HG03280 (cell line): ENCODE results near the gene SHB.
"Not testable (repeated sequence)": the region's sequence is repeated elsewhere in the genome, so short reads cannot be mapped to it uniquely, and the experiment has no call there.

Experiments
- ATAC-seq: cut with Tn5 transposase; IDR thresholded peaks from one replicate; pipeline ENCODE4 v1.9.1; 2021; ENCODE audit warnings: mild to moderate bottlenecking, moderate library complexity; ENCODE audit not compliant: unreplicated experiment

Gene SHB

GRCh38 chr9:37972351-37972848 is 96.6 kb downstream of the SHB start:
- ATAC-seq: no peak

- no peak for ATAC-seq
Measured at GRCh38 chr9:37971691-37972090, 97.3 kb downstream of the SHB start.

GRCh38 chr9:37971108-37971459 is 97.9 kb downstream of the SHB start:
- no peak for ATAC-seq

- no peak for ATAC-seq
Measured at GRCh38 chr9:37970301-37971107, 98.5 kb downstream of the SHB start.

- ATAC-seq: no peak
Measured at GRCh38 chr9:37969558-37970300, 99.3 kb downstream of the SHB start.

GRCh38 chr9:37969130-37969529 is 99.9 kb downstream of the SHB start:
- ATAC-seq: no peak

- no peak for ATAC-seq
Measured at GRCh38 chr9:37968228-37968701, 100.8 kb downstream of the SHB start.

GRCh38 chr9:37967761-37968080 is 101.3 kb downstream of the SHB start:
- no peak for ATAC-seq

GRCh38 chr9:37967014-37967760 is 101.8 kb downstream of the SHB start:
- no peak for ATAC-seq

- no peak for ATAC-seq
Measured at GRCh38 chr9:37966412-37967013, 102.5 kb downstream of the SHB start.

- ATAC-seq: not testable (repeated sequence)
Measured at GRCh38 chr9:37965676-37966345, 103.2 kb downstream of the SHB start.

GRCh38 chr9:37965116-37965515 is 103.9 kb downstream of the SHB start:
- no peak for ATAC-seq

GRCh38 chr9:37964740-37965081 is 104.3 kb downstream of the SHB start:
- no peak for ATAC-seq

- no peak for ATAC-seq
Measured at GRCh38 chr9:37963936-37964739, 104.9 kb downstream of the SHB start.

GRCh38 chr9:37961351-37961750 is 107.7 kb downstream of the SHB start:
- no peak for ATAC-seq

- no peak for ATAC-seq
Measured at GRCh38 chr9:37960631-37961030, 108.4 kb downstream of the SHB start.

GRCh38 chr9:37959976-37960375 is 109.1 kb downstream of the SHB start:
- ATAC-seq: no peak

GRCh38 chr9:37958154-37958553 is 110.9 kb downstream of the SHB start:
- no peak for ATAC-seq

GRCh38 chr9:37957664-37957953 is 111.4 kb downstream of the SHB start:
- ATAC-seq: no peak
